WTC11 (cell line): Measurements from ENCODE around the gene MTMR3. TPM values are rescaled to one million over a fixed set of nuclear protein-coding genes. Genes with fewer than 3 reads are reported as not detected.

Source experiments
- ATAC-seq: fragments of 200-7000 bp; cut with Tn5 transposase; 2 replicates; pipeline ENCODE4 v1.10.0; 2021; ENCODE audit warnings: mild to moderate bottlenecking, moderate library complexity
- CTCF ChIA-PET: fragments of 300-600 bp; sonication (Branson Sonifier 250); formaldehyde crosslinking; loops from one replicate; lab custom pipeline; 2021; ENCODE audit warnings: antibody characterized with exemption; lab: Charles Lee
- POLR2A ChIA-PET: fragments of 350-600 bp; sonication (Branson Sonifier 250); formaldehyde crosslinking; loops from one replicate; lab custom pipeline; 2021; ENCODE audit warnings: antibody characterized with exemption; lab: Charles Lee
- DNase-seq: peaks from one replicate; pipeline ENCODE4 v3.0.0; 2021; ENCODE audit warnings: low spot score
- H3K27ac Mint-ChIP-seq: 2 replicates; pipeline ENCODE4 v1.8.0; 2021; ENCODE audit warnings: mixed read lengths
- H3K27me3 Mint-ChIP-seq: 2 replicates; pipeline ENCODE4 v1.8.0; 2021; ENCODE audit warnings: low read depth, mild to moderate bottlenecking, moderate library complexity, mixed read lengths
- H3K36me3 Mint-ChIP-seq: 2 replicates; pipeline ENCODE4 v1.8.0; 2021; ENCODE audit warnings: mixed read lengths
- H3K4me1 Mint-ChIP-seq: 2 replicates; pipeline ENCODE4 v1.8.0; 2022; ENCODE audit warnings: mixed read lengths
- H3K4me3 Mint-ChIP-seq: 2 replicates; pipeline ENCODE4 v1.8.0; 2021; ENCODE audit warnings: mild to moderate bottlenecking, moderate library complexity, mixed read lengths
- H3K9me3 Mint-ChIP-seq: 2 replicates; pipeline ENCODE4 v1.8.0; 2021; ENCODE audit warnings: mixed read lengths
- ATF1 ChIP-seq: sonication (generic); formaldehyde crosslinking; IDR thresholded peaks from 2 replicates; pipeline ENCODE4 v1.8.1; 2023; ENCODE audit warnings: mild to moderate bottlenecking, moderate library complexity, missing genetic modification reagents
- CBFB ChIP-seq: sonication (generic); formaldehyde crosslinking; IDR thresholded peaks from 2 replicates; pipeline ENCODE4 v1.8.1; 2022; ENCODE audit warnings: mild to moderate bottlenecking, low read depth, missing genetic modification reagents
- CREM ChIP-seq: sonication (generic); formaldehyde crosslinking; IDR thresholded peaks from 2 replicates; pipeline ENCODE4 v1.8.1; 2022; ENCODE audit warnings: mild to moderate bottlenecking, missing genetic modification reagents, moderate library complexity
- FOXP1 ChIP-seq: sonication (generic); formaldehyde crosslinking; IDR thresholded peaks from 2 replicates; pipeline ENCODE4 v1.8.0; 2022; ENCODE audit warnings: missing genetic modification reagents, mild to moderate bottlenecking, moderate library complexity, borderline replicate concordance
- JAZF1 ChIP-seq: fragments of 250-450 bp; sonication (Bioruptor Pico); IDR thresholded peaks from 2 replicates; pipeline ENCODE4 v1.9.0; 2021; ENCODE audit warnings: moderate library complexity, mild to moderate bottlenecking, inconsistent platforms
- MXD4 ChIP-seq: fragments of 250-450 bp; sonication (Bioruptor Pico); IDR thresholded peaks from 2 replicates; pipeline ENCODE4 v1.8.0; 2021; ENCODE audit warnings: mild to moderate bottlenecking, moderate library complexity, borderline replicate concordance
- RORB ChIP-seq: fragments of 250-450 bp; sonication (Bioruptor Pico); IDR thresholded peaks from 2 replicates; pipeline ENCODE4 v1.9.0; 2021; ENCODE audit warnings: mild to moderate bottlenecking
- TEAD1 ChIP-seq: sonication (generic); formaldehyde crosslinking; IDR thresholded peaks from 2 replicates; pipeline ENCODE4 v1.8.0; 2022; ENCODE audit warnings: mild to moderate bottlenecking, missing genetic modification reagents
- TEAD4 ChIP-seq: sonication (generic); formaldehyde crosslinking; IDR thresholded peaks from 2 replicates; pipeline ENCODE4 v1.8.0; 2022; ENCODE audit warnings: mild to moderate bottlenecking, missing genetic modification reagents
- TP53 ChIP-seq: sonication (generic); formaldehyde crosslinking; IDR thresholded peaks from 2 replicates; pipeline ENCODE4 v1.8.1; 2023; ENCODE audit warnings: mild to moderate bottlenecking, missing genetic modification reagents
- ZNF219 ChIP-seq: sonication (generic); formaldehyde crosslinking; IDR thresholded peaks from 2 replicates; pipeline ENCODE4 v1.8.0; 2023; ENCODE audit warnings: missing genetic modification reagents, mild to moderate bottlenecking, borderline replicate concordance
- total RNA-seq: library from RNA; stranded (reverse); gene quantifications from 3 replicates; pipeline ENCODE4 v1.2.3, GENCODE V29; 2021
- TF ChIP-seq, protein P1 (sequence below): sonication (generic); formaldehyde crosslinking; IDR thresholded peaks from 2 replicates; pipeline ENCODE4 v1.8.1; 2023; ENCODE audit warnings: mild to moderate bottlenecking, missing genetic modification reagents
- TF ChIP-seq, protein P2 (sequence below): sonication (generic); formaldehyde crosslinking; IDR thresholded peaks from 2 replicates; pipeline ENCODE4 v1.8.1; 2022; ENCODE audit warnings: low read depth, mild to moderate bottlenecking, moderate library complexity, missing genetic modification reagents, borderline replicate concordance
- TF ChIP-seq, protein P3 (sequence below): sonication (generic); formaldehyde crosslinking; IDR thresholded peaks from 2 replicates; pipeline ENCODE4 v1.8.0; 2023; ENCODE audit warnings: missing genetic modification reagents, mild to moderate bottlenecking, borderline replicate concordance
- TF ChIP-seq, protein P4 (sequence below): sonication (generic); formaldehyde crosslinking; IDR thresholded peaks from 2 replicates; pipeline ENCODE4 v1.8.1; 2022; ENCODE audit warnings: missing genetic modification reagents, borderline replicate concordance
- TF ChIP-seq, protein P5 (sequence below): sonication (generic); formaldehyde crosslinking; IDR thresholded peaks from 2 replicates; pipeline ENCODE4 v1.8.1; 2023; ENCODE audit warnings: mild to moderate bottlenecking, missing genetic modification reagents, moderate library complexity
- TF ChIP-seq, protein P6 (sequence below): sonication (generic); formaldehyde crosslinking; IDR thresholded peaks from 2 replicates; pipeline ENCODE4 v1.8.1; 2022; ENCODE audit warnings: low read depth, missing genetic modification reagents, borderline replicate concordance
- TF ChIP-seq, protein P7 (sequence below): sonication (generic); formaldehyde crosslinking; IDR thresholded peaks from 2 replicates; pipeline ENCODE4 v1.8.1; 2023; ENCODE audit warnings: mild to moderate bottlenecking, moderate library complexity, missing genetic modification reagents
- TF ChIP-seq, protein P8 (sequence below): fragments of 250-450 bp; sonication (Bioruptor Pico); IDR thresholded peaks from 2 replicates; pipeline ENCODE4 v1.9.0; 2021; ENCODE audit warnings: mild to moderate bottlenecking

Gene MTMR3
- total RNA-seq, 1 experiment from 2014 or later, result 19.2 TPM

DNA sequence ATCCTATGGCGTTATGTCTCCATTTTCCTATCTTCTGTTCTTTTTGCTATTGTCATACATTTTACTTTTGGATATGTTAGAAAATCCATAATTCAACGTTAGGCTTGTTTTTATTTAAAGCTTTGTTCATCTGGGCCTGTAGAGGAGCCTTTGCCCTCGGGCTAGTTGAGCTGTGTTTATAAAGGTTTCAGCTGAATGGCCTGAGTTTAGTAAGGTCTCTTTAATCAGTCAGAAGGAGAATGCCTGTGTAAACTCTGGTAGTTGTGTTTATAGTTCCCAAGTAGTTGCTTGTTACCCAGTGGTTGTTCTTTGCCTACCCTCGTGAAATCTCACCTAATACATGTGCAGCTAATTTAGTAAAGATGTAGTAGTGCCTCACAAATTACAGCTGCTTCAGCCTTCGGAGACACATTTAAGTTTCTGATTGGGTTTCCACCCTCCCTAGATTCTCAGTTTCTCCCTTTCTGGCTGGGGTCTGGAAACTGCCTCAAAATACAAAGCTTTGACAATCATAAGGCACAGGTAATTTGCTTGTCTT lies 33.1 kb downstream of the MTMR3 start:
- CTCF ChIA-PET, result interaction anchor here (0.7 to 2.3 kb wide), 2 partner anchors 32 to 89 kb away, joined by 3 to 7 read pairs; no protein-coding TSS in a partner anchor

More for the DNA sequence above, 33.1 kb downstream of the MTMR3 start:
- H3K36me3 Mint-ChIP-seq, result no peaks in the 10 kb centered on the region
- peak overlapping the region; percentile 60 for H3K27ac Mint-ChIP-seq
- POLR2A ChIA-PET, result interaction anchor here (1.0 kb wide), 1 partner anchor 78 kb away, joined by 3 read pairs; the partner anchor contains the start of gene ASCC2
- peaks cover 59% of the 10 kb centered on the region for H3K4me1 Mint-ChIP-seq
- H3K9me3 Mint-ChIP-seq, result peaks cover 3% of the 10 kb centered on the region; the same call in 1 of the 2 replicates
- ATAC-seq (no peak), DNase-seq (no peak)
- TF ChIP-seq ZNF219 (CRISPR knock-in tag) (no peak), TEAD1 (no peak), RORB (CRISPR knock-in tag) (no peak), FOXP1 (CRISPR knock-in tag) (no peak), CREM (CRISPR knock-in tag) (no peak), JAZF1 (CRISPR knock-in tag) (no peak), ATF1 (CRISPR knock-in tag) (no peak), MXD4 (no peak), TP53 (no peak), CBFB (CRISPR knock-in tag) (no peak), TEAD4 (CRISPR knock-in tag) (no peak)
- TF ChIP-seq, protein P1, sequence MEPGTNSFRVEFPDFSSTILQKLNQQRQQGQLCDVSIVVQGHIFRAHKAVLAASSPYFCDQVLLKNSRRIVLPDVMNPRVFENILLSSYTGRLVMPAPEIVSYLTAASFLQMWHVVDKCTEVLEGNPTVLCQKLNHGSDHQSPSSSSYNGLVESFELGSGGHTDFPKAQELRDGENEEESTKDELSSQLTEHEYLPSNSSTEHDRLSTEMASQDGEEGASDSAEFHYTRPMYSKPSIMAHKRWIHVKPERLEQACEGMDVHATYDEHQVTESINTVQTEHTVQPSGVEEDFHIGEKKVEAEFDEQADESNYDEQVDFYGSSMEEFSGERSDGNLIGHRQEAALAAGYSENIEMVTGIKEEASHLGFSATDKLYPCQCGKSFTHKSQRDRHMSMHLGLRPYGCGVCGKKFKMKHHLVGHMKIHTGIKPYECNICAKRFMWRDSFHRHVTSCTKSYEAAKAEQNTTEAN, result no peak
- TF ChIP-seq, protein P2, sequence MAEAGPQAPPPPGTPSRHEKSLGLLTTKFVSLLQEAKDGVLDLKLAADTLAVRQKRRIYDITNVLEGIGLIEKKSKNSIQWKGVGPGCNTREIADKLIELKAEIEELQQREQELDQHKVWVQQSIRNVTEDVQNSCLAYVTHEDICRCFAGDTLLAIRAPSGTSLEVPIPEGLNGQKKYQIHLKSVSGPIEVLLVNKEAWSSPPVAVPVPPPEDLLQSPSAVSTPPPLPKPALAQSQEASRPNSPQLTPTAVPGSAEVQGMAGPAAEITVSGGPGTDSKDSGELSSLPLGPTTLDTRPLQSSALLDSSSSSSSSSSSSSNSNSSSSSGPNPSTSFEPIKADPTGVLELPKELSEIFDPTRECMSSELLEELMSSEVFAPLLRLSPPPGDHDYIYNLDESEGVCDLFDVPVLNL, result no peak
- TF ChIP-seq, protein P3, sequence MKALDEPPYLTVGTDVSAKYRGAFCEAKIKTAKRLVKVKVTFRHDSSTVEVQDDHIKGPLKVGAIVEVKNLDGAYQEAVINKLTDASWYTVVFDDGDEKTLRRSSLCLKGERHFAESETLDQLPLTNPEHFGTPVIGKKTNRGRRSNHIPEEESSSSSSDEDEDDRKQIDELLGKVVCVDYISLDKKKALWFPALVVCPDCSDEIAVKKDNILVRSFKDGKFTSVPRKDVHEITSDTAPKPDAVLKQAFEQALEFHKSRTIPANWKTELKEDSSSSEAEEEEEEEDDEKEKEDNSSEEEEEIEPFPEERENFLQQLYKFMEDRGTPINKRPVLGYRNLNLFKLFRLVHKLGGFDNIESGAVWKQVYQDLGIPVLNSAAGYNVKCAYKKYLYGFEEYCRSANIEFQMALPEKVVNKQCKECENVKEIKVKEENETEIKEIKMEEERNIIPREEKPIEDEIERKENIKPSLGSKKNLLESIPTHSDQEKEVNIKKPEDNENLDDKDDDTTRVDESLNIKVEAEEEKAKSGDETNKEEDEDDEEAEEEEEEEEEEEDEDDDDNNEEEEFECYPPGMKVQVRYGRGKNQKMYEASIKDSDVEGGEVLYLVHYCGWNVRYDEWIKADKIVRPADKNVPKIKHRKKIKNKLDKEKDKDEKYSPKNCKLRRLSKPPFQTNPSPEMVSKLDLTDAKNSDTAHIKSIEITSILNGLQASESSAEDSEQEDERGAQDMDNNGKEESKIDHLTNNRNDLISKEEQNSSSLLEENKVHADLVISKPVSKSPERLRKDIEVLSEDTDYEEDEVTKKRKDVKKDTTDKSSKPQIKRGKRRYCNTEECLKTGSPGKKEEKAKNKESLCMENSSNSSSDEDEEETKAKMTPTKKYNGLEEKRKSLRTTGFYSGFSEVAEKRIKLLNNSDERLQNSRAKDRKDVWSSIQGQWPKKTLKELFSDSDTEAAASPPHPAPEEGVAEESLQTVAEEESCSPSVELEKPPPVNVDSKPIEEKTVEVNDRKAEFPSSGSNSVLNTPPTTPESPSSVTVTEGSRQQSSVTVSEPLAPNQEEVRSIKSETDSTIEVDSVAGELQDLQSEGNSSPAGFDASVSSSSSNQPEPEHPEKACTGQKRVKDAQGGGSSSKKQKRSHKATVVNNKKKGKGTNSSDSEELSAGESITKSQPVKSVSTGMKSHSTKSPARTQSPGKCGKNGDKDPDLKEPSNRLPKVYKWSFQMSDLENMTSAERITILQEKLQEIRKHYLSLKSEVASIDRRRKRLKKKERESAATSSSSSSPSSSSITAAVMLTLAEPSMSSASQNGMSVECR (CRISPR knock-in tag), result no peak
- TF ChIP-seq, protein P4, sequence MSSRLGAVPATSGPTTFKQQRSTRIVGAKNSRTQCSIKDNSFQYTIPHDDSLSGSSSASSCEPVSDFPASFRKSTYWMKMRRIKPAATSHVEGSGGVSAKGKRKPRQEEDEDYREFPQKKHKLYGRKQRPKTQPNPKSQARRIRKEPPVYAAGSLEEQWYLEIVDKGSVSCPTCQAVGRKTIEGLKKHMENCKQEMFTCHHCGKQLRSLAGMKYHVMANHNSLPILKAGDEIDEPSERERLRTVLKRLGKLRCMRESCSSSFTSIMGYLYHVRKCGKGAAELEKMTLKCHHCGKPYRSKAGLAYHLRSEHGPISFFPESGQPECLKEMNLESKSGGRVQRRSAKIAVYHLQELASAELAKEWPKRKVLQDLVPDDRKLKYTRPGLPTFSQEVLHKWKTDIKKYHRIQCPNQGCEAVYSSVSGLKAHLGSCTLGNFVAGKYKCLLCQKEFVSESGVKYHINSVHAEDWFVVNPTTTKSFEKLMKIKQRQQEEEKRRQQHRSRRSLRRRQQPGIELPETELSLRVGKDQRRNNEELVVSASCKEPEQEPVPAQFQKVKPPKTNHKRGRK (CRISPR knock-in tag), result no peak
- TF ChIP-seq, protein P5, sequence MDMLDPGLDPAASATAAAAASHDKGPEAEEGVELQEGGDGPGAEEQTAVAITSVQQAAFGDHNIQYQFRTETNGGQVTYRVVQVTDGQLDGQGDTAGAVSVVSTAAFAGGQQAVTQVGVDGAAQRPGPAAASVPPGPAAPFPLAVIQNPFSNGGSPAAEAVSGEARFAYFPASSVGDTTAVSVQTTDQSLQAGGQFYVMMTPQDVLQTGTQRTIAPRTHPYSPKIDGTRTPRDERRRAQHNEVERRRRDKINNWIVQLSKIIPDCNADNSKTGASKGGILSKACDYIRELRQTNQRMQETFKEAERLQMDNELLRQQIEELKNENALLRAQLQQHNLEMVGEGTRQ (CRISPR knock-in tag), result no peak
- TF ChIP-seq, protein P6, sequence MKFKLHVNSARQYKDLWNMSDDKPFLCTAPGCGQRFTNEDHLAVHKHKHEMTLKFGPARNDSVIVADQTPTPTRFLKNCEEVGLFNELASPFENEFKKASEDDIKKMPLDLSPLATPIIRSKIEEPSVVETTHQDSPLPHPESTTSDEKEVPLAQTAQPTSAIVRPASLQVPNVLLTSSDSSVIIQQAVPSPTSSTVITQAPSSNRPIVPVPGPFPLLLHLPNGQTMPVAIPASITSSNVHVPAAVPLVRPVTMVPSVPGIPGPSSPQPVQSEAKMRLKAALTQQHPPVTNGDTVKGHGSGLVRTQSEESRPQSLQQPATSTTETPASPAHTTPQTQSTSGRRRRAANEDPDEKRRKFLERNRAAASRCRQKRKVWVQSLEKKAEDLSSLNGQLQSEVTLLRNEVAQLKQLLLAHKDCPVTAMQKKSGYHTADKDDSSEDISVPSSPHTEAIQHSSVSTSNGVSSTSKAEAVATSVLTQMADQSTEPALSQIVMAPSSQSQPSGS (CRISPR knock-in tag), result no peak
- TF ChIP-seq, protein P7, sequence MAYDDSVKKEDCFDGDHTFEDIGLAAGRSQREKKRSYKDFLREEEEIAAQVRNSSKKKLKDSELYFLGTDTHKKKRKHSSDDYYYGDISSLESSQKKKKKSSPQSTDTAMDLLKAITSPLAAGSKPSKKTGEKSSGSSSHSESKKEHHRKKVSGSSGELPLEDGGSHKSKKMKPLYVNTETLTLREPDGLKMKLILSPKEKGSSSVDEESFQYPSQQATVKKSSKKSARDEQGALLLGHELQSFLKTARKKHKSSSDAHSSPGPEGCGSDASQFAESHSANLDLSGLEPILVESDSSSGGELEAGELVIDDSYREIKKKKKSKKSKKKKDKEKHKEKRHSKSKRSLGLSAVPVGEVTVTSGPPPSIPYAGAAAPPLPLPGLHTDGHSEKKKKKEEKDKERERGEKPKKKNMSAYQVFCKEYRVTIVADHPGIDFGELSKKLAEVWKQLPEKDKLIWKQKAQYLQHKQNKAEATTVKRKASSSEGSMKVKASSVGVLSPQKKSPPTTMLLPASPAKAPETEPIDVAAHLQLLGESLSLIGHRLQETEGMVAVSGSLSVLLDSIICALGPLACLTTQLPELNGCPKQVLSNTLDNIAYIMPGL (CRISPR knock-in tag), result no peak
- TF ChIP-seq, protein P8, sequence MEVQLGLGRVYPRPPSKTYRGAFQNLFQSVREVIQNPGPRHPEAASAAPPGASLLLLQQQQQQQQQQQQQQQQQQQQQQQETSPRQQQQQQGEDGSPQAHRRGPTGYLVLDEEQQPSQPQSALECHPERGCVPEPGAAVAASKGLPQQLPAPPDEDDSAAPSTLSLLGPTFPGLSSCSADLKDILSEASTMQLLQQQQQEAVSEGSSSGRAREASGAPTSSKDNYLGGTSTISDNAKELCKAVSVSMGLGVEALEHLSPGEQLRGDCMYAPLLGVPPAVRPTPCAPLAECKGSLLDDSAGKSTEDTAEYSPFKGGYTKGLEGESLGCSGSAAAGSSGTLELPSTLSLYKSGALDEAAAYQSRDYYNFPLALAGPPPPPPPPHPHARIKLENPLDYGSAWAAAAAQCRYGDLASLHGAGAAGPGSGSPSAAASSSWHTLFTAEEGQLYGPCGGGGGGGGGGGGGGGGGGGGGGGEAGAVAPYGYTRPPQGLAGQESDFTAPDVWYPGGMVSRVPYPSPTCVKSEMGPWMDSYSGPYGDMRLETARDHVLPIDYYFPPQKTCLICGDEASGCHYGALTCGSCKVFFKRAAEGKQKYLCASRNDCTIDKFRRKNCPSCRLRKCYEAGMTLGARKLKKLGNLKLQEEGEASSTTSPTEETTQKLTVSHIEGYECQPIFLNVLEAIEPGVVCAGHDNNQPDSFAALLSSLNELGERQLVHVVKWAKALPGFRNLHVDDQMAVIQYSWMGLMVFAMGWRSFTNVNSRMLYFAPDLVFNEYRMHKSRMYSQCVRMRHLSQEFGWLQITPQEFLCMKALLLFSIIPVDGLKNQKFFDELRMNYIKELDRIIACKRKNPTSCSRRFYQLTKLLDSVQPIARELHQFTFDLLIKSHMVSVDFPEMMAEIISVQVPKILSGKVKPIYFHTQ, result no peak
- no peak overlapping the region for H3K4me3 Mint-ChIP-seq
- H3K27me3 Mint-ChIP-seq, result no peaks in the 10 kb centered on the region
